ENCODE results near the gene CCL19.

- TF ChIP-seq CTCF (IDR thresholded peaks at IDR 0.05) (no peak), POLR2A (IDR thresholded peaks at IDR 0.05) (no peak)
Measured at GRCh38 chr9:34723141-34723540, 32.1 kb upstream of the CCL19 start.

All from thyroid gland (tissue), 4 donors.